Measurements from ENCODE around the gene CRB1. TPM values are rescaled to one million over a fixed set of nuclear protein-coding genes. Genes with fewer than 3 reads are reported as not detected.

The CRB1 gene
- total RNA-seq, 4 donors from 2014 or later: 0.44 to 2.5 (median 1.0) TPM

GRCh38 chr1:197250616-197251015, 17.4 kb upstream of the CRB1 start:
- Histone ChIP-seq H3K36me3 (no peaks in the 10 kb centered on the region), H3K9me3 (no peaks in the 10 kb centered on the region), H3K4me3 (no peak overlapping the region), H3K27me3 (no peaks in the 10 kb centered on the region), H3K4me1 (no peaks in the 10 kb centered on the region), H3K27ac (no peak overlapping the region)
- TF ChIP-seq POLR2A (IDR thresholded peaks at IDR 0.05): no peak
- TF ChIP-seq CTCF (IDR thresholded peaks at IDR 0.05 in 4 of 5, conservative IDR thresholded peaks at IDR 0.05 in 1 of 5): no peak
- ATAC-seq: no peak
- in situ Hi-C loops (cut with MboI; ENCODE audit: low sequenced_read_pairs in 4 of 4) (no loop called here), intact Hi-C loops (cut with DNase I; ENCODE audit: low total_unique reads) (no loop called here)
- no peak for DNase-seq

- ATAC-seq (no peak), DNase-seq (no peak)
- no peaks in the 10 kb centered on the region for H3K27me3 ChIP-seq
- intact Hi-C loops (cut with DNase I; ENCODE audit: low total_unique reads): no loop called here
- H3K9me3 ChIP-seq: no peaks in the 10 kb centered on the region
- no peak for TF ChIP-seq POLR2A (IDR thresholded peaks at IDR 0.05)
- TF ChIP-seq CTCF (IDR thresholded peaks at IDR 0.05 in 4 of 5, conservative IDR thresholded peaks at IDR 0.05 in 1 of 5): no peak
- no peaks in the 10 kb centered on the region for H3K36me3 ChIP-seq
- in situ Hi-C loops (cut with MboI; ENCODE audit: low sequenced_read_pairs in 4 of 4): no loop called here
- no peaks in the 10 kb centered on the region for H3K4me1 ChIP-seq
- H3K4me3 ChIP-seq: no peak overlapping the region
- H3K27ac ChIP-seq: no peak overlapping the region
Observed at GRCh38 chr1:197252973-197253372, 15.1 kb upstream of the CRB1 start.

GRCh38 chr1:197254866-197255265, 13.2 kb upstream of the CRB1 start:
- no peak for TF ChIP-seq CTCF (IDR thresholded peaks at IDR 0.05 in 4 of 5, conservative IDR thresholded peaks at IDR 0.05 in 1 of 5)
- TF ChIP-seq POLR2A (IDR thresholded peaks at IDR 0.05): no peak
- intact Hi-C loops (cut with DNase I; ENCODE audit: low total_unique reads): no loop called here
- ATAC-seq: no peak

GRCh38 chr1:197264936-197265567, 3.0 kb upstream of the CRB1 start:
- in situ Hi-C loops (cut with MboI; ENCODE audit: low sequenced_read_pairs in 4 of 4): no loop called here

More at GRCh38 chr1:197254866-197255265, 13.2 kb upstream of the CRB1 start:
- H3K27me3 ChIP-seq: no peaks in the 10 kb centered on the region
- H3K36me3 ChIP-seq: no peaks in the 10 kb centered on the region
- in situ Hi-C loops (cut with MboI; ENCODE audit: low sequenced_read_pairs in 4 of 4): no loop called here
- no peak for DNase-seq
- no peaks in the 10 kb centered on the region for H3K9me3 ChIP-seq
- no peak overlapping the region for H3K27ac ChIP-seq
- H3K4me1 ChIP-seq: no peaks in the 10 kb centered on the region
- H3K4me3 ChIP-seq: no peak overlapping the region

More at GRCh38 chr1:197264936-197265567, 3.0 kb upstream of the CRB1 start:
- H3K4me3 ChIP-seq: no peak overlapping the region
- no peaks in the 10 kb centered on the region for H3K9me3 ChIP-seq
- H3K36me3 ChIP-seq: no peaks in the 10 kb centered on the region
- DNase-seq: no peak
- TF ChIP-seq POLR2A (IDR thresholded peaks at IDR 0.05) (no peak), CTCF (IDR thresholded peaks at IDR 0.05 in 4 of 5, conservative IDR thresholded peaks at IDR 0.05 in 1 of 5) (no peak)
- ATAC-seq: no peak
- intact Hi-C loops (cut with DNase I; ENCODE audit: low total_unique reads): no loop called here
- H3K4me1 ChIP-seq: no peaks in the 10 kb centered on the region
- no peaks in the 10 kb centered on the region for H3K27me3 ChIP-seq
- H3K27ac ChIP-seq: no peak overlapping the region
